MM.1S (cell line): ENCODE data around the gene FGF1.

ENCODE experiments used
- EZH2 ChIP-seq: fragments of 300-600 bp; sonication (generic); optimal IDR thresholded peaks from 2 replicates; pipeline ENCODE3; 2017; ENCODE audit warnings: low read depth, mild to moderate bottlenecking, antibody characterized with exemption, low read length, mixed read lengths
- EZH2phosphoT487 ChIP-seq: fragments of 300-600 bp; sonication (generic); IDR thresholded peaks from 2 replicates; pipeline ENCODE4 v1.6.1; 2018; ENCODE audit warnings: antibody characterized with exemption, low read length
- TF ChIP-seq, protein P1 (sequence below): fragments of 300-600 bp; sonication (generic); IDR thresholded peaks from 2 replicates; pipeline ENCODE4 v1.5.1; 2016; ENCODE audit warnings: antibody characterized with exemption, low read length, mixed read lengths

DNA sequence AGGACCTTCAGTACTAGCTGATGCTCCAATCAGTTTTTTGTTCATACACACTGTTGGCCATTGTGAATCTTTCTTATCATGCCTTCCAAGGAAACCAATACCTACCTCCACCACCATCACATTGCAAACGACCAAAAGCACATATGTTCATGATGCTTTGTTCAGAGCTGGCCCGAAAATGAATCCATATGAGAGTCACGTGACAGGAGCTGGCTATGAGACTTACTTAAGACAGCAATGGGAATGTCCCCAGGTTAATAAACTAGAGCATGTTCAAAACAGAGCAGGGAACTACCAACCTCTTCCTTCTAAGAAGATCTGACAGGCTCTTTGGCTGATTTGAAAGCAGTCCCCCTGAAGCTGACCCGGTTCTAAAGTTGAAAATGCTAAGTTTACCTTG lies 93.5 kb downstream of the FGF1 start:
- TF ChIP-seq, protein P1, sequence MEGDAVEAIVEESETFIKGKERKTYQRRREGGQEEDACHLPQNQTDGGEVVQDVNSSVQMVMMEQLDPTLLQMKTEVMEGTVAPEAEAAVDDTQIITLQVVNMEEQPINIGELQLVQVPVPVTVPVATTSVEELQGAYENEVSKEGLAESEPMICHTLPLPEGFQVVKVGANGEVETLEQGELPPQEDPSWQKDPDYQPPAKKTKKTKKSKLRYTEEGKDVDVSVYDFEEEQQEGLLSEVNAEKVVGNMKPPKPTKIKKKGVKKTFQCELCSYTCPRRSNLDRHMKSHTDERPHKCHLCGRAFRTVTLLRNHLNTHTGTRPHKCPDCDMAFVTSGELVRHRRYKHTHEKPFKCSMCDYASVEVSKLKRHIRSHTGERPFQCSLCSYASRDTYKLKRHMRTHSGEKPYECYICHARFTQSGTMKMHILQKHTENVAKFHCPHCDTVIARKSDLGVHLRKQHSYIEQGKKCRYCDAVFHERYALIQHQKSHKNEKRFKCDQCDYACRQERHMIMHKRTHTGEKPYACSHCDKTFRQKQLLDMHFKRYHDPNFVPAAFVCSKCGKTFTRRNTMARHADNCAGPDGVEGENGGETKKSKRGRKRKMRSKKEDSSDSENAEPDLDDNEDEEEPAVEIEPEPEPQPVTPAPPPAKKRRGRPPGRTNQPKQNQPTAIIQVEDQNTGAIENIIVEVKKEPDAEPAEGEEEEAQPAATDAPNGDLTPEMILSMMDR: no peak
- TF ChIP-seq EZH2phosphoT487 (no peak), EZH2 (no peak)
